SK-N-MC (cell line): Measurements from ENCODE around the gene NCOA1.

Experiments used
- EZH2 ChIP-seq: fragments of 200-600 bp; sonication (generic); IDR thresholded peaks from one replicate; pipeline ENCODE4 v1.6.1; 2017; ENCODE audit warnings: antibody characterized with exemption
- POLR2AphosphoS5 ChIP-seq: IDR thresholded peaks from 2 replicates; pipeline ENCODE4 v1.6.1; 2012; ENCODE audit warnings: mild to moderate bottlenecking, low read depth, low read length, borderline replicate concordance

GRCh38 chr2:24675338-24675737 is 184.3 kb downstream of the NCOA1 start:
- no peak for TF ChIP-seq EZH2
- TF ChIP-seq POLR2AphosphoS5, result no peak
